DND-41 (cell line): Measurements from ENCODE around the gene ARHGEF17.
A peak's percentile ranks its signal among the peaks of the same experiment; 100 is the strongest.

Source experiments
- ATAC-seq: fragments of 200-7000 bp; cut with Tn5 transposase; 3 replicates; pipeline ENCODE4 v1.9.1; 2021; ENCODE audit warnings: low read depth; ENCODE audit not compliant: insufficient read depth
- DNase-seq: peaks from one replicate; pipeline ENCODE4 v3.0.0-alpha.2; 2020
- H2AFZ ChIP-seq: 2 replicates; pipeline ENCODE4 v1.6.0; 2012; ENCODE audit warnings: low read depth, low read length
- H3K27ac ChIP-seq: 2 replicates; pipeline ENCODE4 v1.5.1; 2012; ENCODE audit warnings: low read length, inconsistent platforms
- H3K27me3 ChIP-seq: fragments of 200-600 bp; sonication (generic); 2 replicates; pipeline ENCODE4 v1.6.0; 2012; ENCODE audit warnings: low read length, mild to moderate bottlenecking, inconsistent platforms; ENCODE audit not compliant: insufficient read depth, poor library complexity
- H3K36me3 ChIP-seq: 2 replicates; pipeline ENCODE4 v1.5.1; 2012; ENCODE audit warnings: low read length, inconsistent platforms; ENCODE audit not compliant: insufficient read depth
- H3K4me1 ChIP-seq: 2 replicates; pipeline ENCODE4 v1.5.1; 2012; ENCODE audit warnings: mild to moderate bottlenecking, low read length; ENCODE audit not compliant: insufficient read depth
- H3K4me2 ChIP-seq: 2 replicates; pipeline ENCODE4 v1.6.0; 2012; ENCODE audit warnings: mild to moderate bottlenecking, moderate library complexity, low read length, inconsistent platforms; ENCODE audit not compliant: insufficient read depth
- H3K4me3 ChIP-seq, 2 experiments: fragments of 200-600 bp in 1 of 2; shearing (Covaris generic) in 1 of 2; 2 replicates each; pipeline ENCODE4 v1.5.1; 2012 to 2016; ENCODE audit warnings: inconsistent platforms in 2 of 2, low read length in 2 of 2, mild to moderate bottlenecking in 2 of 2, low read depth in 1 of 2, moderate library complexity in 1 of 2
- H3K79me2 ChIP-seq: 2 replicates; pipeline ENCODE4 v1.6.0; 2012; ENCODE audit warnings: low read length, inconsistent platforms; ENCODE audit not compliant: insufficient read depth
- H3K9ac ChIP-seq: 2 replicates; pipeline ENCODE4 v1.6.0; 2012; ENCODE audit warnings: low read depth, mild to moderate bottlenecking, inconsistent platforms, low read length, moderate library complexity
- H3K9me3 ChIP-seq: 2 replicates; pipeline ENCODE4 v1.5.1; 2012; ENCODE audit warnings: low read length, moderate library complexity, mild to moderate bottlenecking, inconsistent platforms; ENCODE audit not compliant: insufficient read depth, severe bottlenecking
- H4K20me1 ChIP-seq: 2 replicates; pipeline ENCODE4 v1.6.0; 2012; ENCODE audit warnings: low read length; ENCODE audit not compliant: insufficient read depth
- CTCF ChIP-seq: IDR thresholded peaks from 2 replicates; pipeline ENCODE4 v1.5.1; 2012; ENCODE audit warnings: borderline replicate concordance, low read length, moderate library complexity, mild to moderate bottlenecking; ENCODE audit not compliant: poor library complexity, severe bottlenecking; ENCODE audit errors: extremely low read depth
- EZH2 ChIP-seq: IDR thresholded peaks from 3 replicates; pipeline ENCODE4 v1.6.1; 2012; ENCODE audit warnings: borderline replicate concordance, low read depth, mild to moderate bottlenecking, moderate library complexity, low read length, inconsistent platforms; ENCODE audit not compliant: severe bottlenecking

The ARHGEF17 gene

GRCh38 chr11:73384872-73385689, 77.0 kb downstream of the ARHGEF17 start:
- H2AFZ ChIP-seq: no peak overlapping the region
- 0 out of 3 replicates have a peak, but pooled peaks have one; percentile 38 for ATAC-seq
- H3K79me2 ChIP-seq: peaks cover 99% of the 10 kb centered on the region
- TF ChIP-seq EZH2 (no peak), CTCF (no peak)
- peaks cover 41% of the 10 kb centered on the region for H3K4me1 ChIP-seq
- no peaks in the 10 kb centered on the region for H3K9me3 ChIP-seq
- peak; percentile 40 for DNase-seq
- H3K27me3 ChIP-seq: no peaks in the 10 kb centered on the region
- H3K9ac ChIP-seq: 0 out of 2 replicates have a peak overlapping the region, but pooled peaks have one; percentile 12
- H3K36me3 ChIP-seq: peaks cover 26% of the 10 kb centered on the region; the same call in 1 of the 2 replicates
- H3K4me3 ChIP-seq: no peak overlapping the region
- H3K4me2 ChIP-seq: no peak overlapping the region
- peak overlapping the region; percentile 53 for H3K27ac ChIP-seq
- H4K20me1 ChIP-seq: peaks cover 98% of the 10 kb centered on the region

DNA sequence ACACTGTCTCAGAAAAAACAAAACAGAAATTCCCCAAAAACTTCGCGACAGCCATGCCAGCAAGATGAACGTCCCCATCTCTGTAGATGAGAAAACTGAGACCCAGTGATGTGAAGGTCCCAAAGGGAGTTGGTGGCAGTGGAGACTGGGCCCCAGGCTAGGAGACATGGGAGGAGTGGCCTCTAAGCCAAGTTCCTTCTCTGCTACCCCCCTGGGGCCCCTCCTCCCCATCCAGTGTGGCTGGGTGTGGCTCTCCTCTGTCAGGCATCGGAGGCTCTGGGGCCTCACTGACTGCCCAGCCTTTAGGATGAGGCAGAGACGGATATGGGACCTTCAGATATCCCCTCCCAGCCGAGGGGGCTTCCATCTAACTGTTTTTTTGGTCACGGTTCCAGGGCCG, 77.9 kb downstream of the ARHGEF17 start:
- no peak overlapping the region for H3K9ac ChIP-seq
- TF ChIP-seq EZH2 (no peak), CTCF (no peak)
- H3K79me2 ChIP-seq: peaks cover 96% of the 10 kb centered on the region
- no peak overlapping the region for H2AFZ ChIP-seq
- H3K27ac ChIP-seq: peak overlapping the region; percentile 53; the same call in 1 of the 2 replicates
- no peak overlapping the region for H3K4me2 ChIP-seq
- H3K9me3 ChIP-seq: no peaks in the 10 kb centered on the region
- DNase-seq (no peak), ATAC-seq (no peak)
- H3K4me1 ChIP-seq: peaks cover 38% of the 10 kb centered on the region
- peaks cover 24% of the 10 kb centered on the region for H3K36me3 ChIP-seq
- no peaks in the 10 kb centered on the region for H3K27me3 ChIP-seq
- H4K20me1 ChIP-seq: peaks cover 98% of the 10 kb centered on the region
- no peak overlapping the region for H3K4me3 ChIP-seq

GRCh38 chr11:73386546-73386945, 78.5 kb downstream of the ARHGEF17 start:
- Histone ChIP-seq H3K36me3 (peaks cover 27% of the 10 kb centered on the region), H4K20me1 (peaks cover 94% of the 10 kb centered on the region), H2AFZ (no peak overlapping the region), H3K4me1 (peaks cover 38% of the 10 kb centered on the region), H3K9me3 (no peaks in the 10 kb centered on the region), H3K4me3 (no peak overlapping the region), H3K9ac (no peak overlapping the region), H3K27ac (peak overlapping the region; percentile 51), H3K4me2 (no peak overlapping the region), H3K27me3 (no peaks in the 10 kb centered on the region), H3K79me2 (peaks cover 90% of the 10 kb centered on the region)
- no peak for ATAC-seq
- DNase-seq: no peak
- TF ChIP-seq CTCF (no peak), EZH2 (no peak)
